SH-SY5Y (cell line): ENCODE results near the gene KCNK6.

Experiments
- GATA2 ChIP-seq: IDR thresholded peaks from 2 replicates; pipeline ENCODE4 v1.6.1; 2011; ENCODE audit warnings: mild to moderate bottlenecking, low read depth, low read length
- GATA3 ChIP-seq: IDR thresholded peaks from 2 replicates; pipeline ENCODE4 v1.6.1; 2011; ENCODE audit warnings: low read depth, mild to moderate bottlenecking, low read length, moderate library complexity

- TF ChIP-seq GATA2 (no peak), GATA3 (no peak)
Observed at GRCh38 chr19:38358071-38358470, 38.4 kb downstream of the KCNK6 start.
